Kidney (tissue), 14 donors: Measurements from ENCODE around the gene DNAH2. TPM values are rescaled to one million over a fixed set of nuclear protein-coding genes. Genes with fewer than 3 reads are reported as not detected.
A peak's percentile ranks its signal among the peaks of the same experiment; 100 is the strongest.

Experiments used
- DNase-seq, 5 donors: peaks; one replicate each; pipeline ENCODE4 v3.0.0-alpha.2; 2013 to 2020
- FAIRE-seq: peaks from 2 replicates; lab custom pipeline; 2012; peaks lifted over from hg19 to GRCh38; lab: Jason Lieb, UNC
- H3K27ac ChIP-seq, 2 donors: one replicate each; pipeline ENCODE4 v1.7.0; 2013; ENCODE audit warnings: low read depth in 2 of 2, low read length in 2 of 2, inconsistent platforms in 1 of 2
- H3K27me3 ChIP-seq: one replicate; pipeline ENCODE4 v1.7.1; 2013; ENCODE audit warnings: low read length, inconsistent platforms; ENCODE audit not compliant: control insufficient read depth, insufficient read depth
- H3K36me3 ChIP-seq, 3 donors: one replicate each; pipeline versions ENCODE4 v1.7.0 to v1.7.1; 2013; ENCODE audit warnings: low read length in 3 of 3, control low read depth in 1 of 3, inconsistent platforms in 1 of 3; ENCODE audit not compliant: insufficient read depth in 3 of 3, control insufficient read depth in 2 of 3
- H3K4me1 ChIP-seq, 3 donors: one replicate each; pipeline versions ENCODE4 v1.7.0 to v1.7.1; 2013; ENCODE audit warnings: low read length in 3 of 3, inconsistent platforms in 1 of 3, low read depth in 1 of 3; ENCODE audit not compliant: control insufficient read depth in 2 of 3, insufficient read depth in 2 of 3
- H3K4me3 ChIP-seq, 3 donors: one replicate each; pipeline versions ENCODE4 v1.7.0 to v1.8.1; 2013; ENCODE audit warnings: low read length in 3 of 3, control low read depth in 1 of 3, inconsistent platforms in 1 of 3
- H3K9ac ChIP-seq, 3 donors: one replicate each; pipeline versions ENCODE4 v1.7.0 to v1.7.1; 2013; ENCODE audit warnings: low read length in 3 of 3, control low read depth in 1 of 3, inconsistent platforms in 1 of 3
- H3K9me3 ChIP-seq, 3 donors: one replicate each; pipeline versions ENCODE4 v1.7.0 to v1.7.1; 2013; ENCODE audit warnings: low read length in 3 of 3, control low read depth in 1 of 3, inconsistent platforms in 1 of 3; ENCODE audit not compliant: control insufficient read depth in 2 of 3, insufficient read depth in 1 of 3
- CTCF ChIP-seq: IDR thresholded peaks from 3 replicates; pipeline ENCODE4 v1.5.1; 2012; ENCODE audit warnings: mild to moderate bottlenecking, moderate library complexity, borderline replicate concordance; ENCODE audit not compliant: insufficient read depth; ENCODE audit errors: extremely low read depth
- intact Hi-C: fragments of 100-400 bp; cut with DNase I; formaldehyde crosslinking; loops from one replicate; pipeline ENCODE4 v1.11.1; 2022
- polyA plus RNA-seq: library from polyadenylated mRNA; stranded (reverse); fragments of 350-450 nt; fragmentation: Illumina TruSeq; extraction: RNeasy Lipid Tissue Mini Kit (QIAGEN cat#74804); gene quantifications from one replicate; pipeline ENCODE4 v1.2.3, GENCODE V29; 2014; ENCODE audit warnings: low read depth, low replicate concordance; ENCODE audit not compliant: insufficient read depth
- total RNA-seq: library from RNA; stranded (reverse); fragmentation: NEBNext Ultra II Directional; extraction: Animal tissue kit (Norgen Biotek cat#: 25700); gene quantifications from one replicate; pipeline ENCODE4 v1.2.1, GENCODE V29; 2021
- donor health status: control.
- donor health status: control.
- donor health status: control.
- donor health status: control.
- donor health status: control.
- donor health status: DM: yes; HTN: yes; CAD: no.
- donor health status: Normal renal cell carcinoma (clear cell type).

DNAH2 gene
- total and polyA plus RNA-seq, 2 donors from 2014 or later: 0.17 to 0.66 TPM

- no peak for FAIRE-seq
- TF ChIP-seq CTCF: no peak
- Histone ChIP-seq H3K27me3 (no peaks in the 10 kb centered on the region), H3K4me3 (no peak overlapping the region), H3K9ac (no peak overlapping the region), H3K36me3 (peaks cover 0 to 5% (median 0%) of the 10 kb centered on the region in 3 donors), H3K9me3 (no peaks in the 10 kb centered on the region), H3K4me1 (peaks cover 0 to 4% (median 0%) of the 10 kb centered on the region in 3 donors), H3K27ac (no peak overlapping the region)
- DNase-seq: no peak
- intact Hi-C loops: no loop called here
Observed at GRCh38 chr17:7707446-7707845, 10.1 kb upstream of the DNAH2 start.

DNA sequence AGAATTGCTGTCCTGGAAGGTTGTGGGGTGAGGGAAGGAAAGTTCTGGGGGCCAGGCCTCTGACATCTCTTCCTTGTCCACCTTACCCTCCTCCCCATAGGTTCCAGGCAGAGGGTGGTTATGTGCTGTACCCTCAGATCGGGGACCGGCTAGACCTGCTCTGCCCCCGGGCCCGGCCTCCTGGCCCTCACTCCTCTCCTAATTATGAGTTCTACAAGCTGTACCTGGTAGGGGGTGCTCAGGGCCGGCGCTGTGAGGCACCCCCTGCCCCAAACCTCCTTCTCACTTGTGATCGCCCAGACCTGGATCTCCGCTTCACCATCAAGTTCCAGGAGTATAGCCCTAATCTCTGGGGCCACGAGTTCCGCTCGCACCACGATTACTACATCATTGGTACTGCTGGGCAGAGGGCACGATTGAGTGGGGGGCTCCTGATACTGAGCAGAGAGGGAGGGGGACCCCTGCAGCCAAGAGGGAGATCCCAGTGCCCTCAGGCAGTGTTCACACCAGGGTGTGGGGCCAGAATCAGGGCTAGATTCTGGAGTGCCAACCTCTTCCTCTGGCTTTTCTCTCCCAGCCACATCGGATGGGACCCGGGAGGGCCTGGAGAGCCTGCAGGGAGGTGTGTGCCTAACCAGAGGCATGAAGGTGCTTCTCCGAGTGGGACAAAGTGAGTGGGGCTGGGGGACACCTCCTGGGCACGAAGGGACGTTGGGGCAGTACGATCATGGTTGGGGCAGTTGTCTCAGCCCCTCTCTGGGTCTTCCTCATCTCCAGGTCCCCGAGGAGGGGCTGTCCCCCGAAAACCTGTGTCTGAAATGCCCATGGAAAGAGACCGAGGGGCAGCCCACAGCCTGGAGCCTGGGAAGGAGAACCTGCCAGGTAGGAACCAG, 9.4 kb upstream of the DNAH2 start:
- H3K36me3 ChIP-seq: no peaks in the 10 kb centered on the region
- intact Hi-C loops: no loop called here
- no peak overlapping the region for H3K9ac ChIP-seq
- no peak for TF ChIP-seq CTCF
- peaks cover 0 to 4% (median 0%) of the 10 kb centered on the region in 3 donors for H3K4me1 ChIP-seq
- H3K27ac ChIP-seq: no peak overlapping the region
- H3K27me3 ChIP-seq: no peaks in the 10 kb centered on the region
- DNase-seq: no peak
- no peaks in the 10 kb centered on the region for H3K9me3 ChIP-seq
- no peak for FAIRE-seq
- H3K4me3 ChIP-seq: no peak overlapping the region

DNA sequence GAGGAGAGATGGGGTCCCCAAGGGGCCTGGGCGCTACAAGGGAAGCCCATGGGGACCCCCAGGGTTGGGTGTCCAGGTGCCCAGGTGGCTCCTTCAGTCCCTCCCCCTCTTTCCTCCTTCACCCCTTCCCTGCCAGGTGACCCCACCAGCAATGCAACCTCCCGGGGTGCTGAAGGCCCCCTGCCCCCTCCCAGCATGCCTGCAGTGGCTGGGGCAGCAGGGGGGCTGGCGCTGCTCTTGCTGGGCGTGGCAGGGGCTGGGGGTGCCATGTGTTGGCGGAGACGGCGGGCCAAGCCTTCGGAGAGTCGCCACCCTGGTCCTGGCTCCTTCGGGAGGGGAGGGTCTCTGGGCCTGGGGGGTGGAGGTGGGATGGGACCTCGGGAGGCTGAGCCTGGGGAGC, 8.5 kb upstream of the DNAH2 start:
- DNase-seq: peak in 1 of 5 donors; percentile 46
- intact Hi-C loops: no loop called here
- Histone ChIP-seq H3K27me3 (no peaks in the 10 kb centered on the region), H3K9me3 (no peaks in the 10 kb centered on the region), H3K27ac (no peak overlapping the region), H3K4me1 (peaks cover 0 to 4% (median 0%) of the 10 kb centered on the region in 3 donors), H3K36me3 (no peaks in the 10 kb centered on the region), H3K4me3 (no peak overlapping the region), H3K9ac (no peak overlapping the region)
- TF ChIP-seq CTCF: no peak
- FAIRE-seq: no peak
